HG02798 (cell line): ENCODE measurements around the gene ZNF467.

Experiments
- ATAC-seq: cut with Tn5 transposase; IDR thresholded peaks from one replicate; pipeline ENCODE4 v1.9.1; 2021; ENCODE audit warnings: mild to moderate bottlenecking; ENCODE audit not compliant: unreplicated experiment, poor library complexity

ZNF467 gene

GRCh38 chr7:149731207-149731955 lies 42.0 kb downstream of the ZNF467 start:
- no peak for ATAC-seq

GRCh38 chr7:149729983-149730801 lies 43.2 kb downstream of the ZNF467 start:
- ATAC-seq, result no peak

- ATAC-seq, result no peak
Observed at GRCh38 chr7:149729586-149729982, 43.8 kb downstream of the ZNF467 start.

- ATAC-seq, result no peak
Observed at GRCh38 chr7:149728491-149729375, 44.7 kb downstream of the ZNF467 start.

- no peak for ATAC-seq
Observed at GRCh38 chr7:149727899-149728476, 45.4 kb downstream of the ZNF467 start.

GRCh38 chr7:149727053-149727898 lies 46.1 kb downstream of the ZNF467 start:
- no peak for ATAC-seq

GRCh38 chr7:149725916-149726315 lies 47.5 kb downstream of the ZNF467 start:
- ATAC-seq, result no peak

GRCh38 chr7:149725426-149725821 lies 48.0 kb downstream of the ZNF467 start:
- no peak for ATAC-seq

GRCh38 chr7:149724661-149725425 lies 48.5 kb downstream of the ZNF467 start:
- no peak for ATAC-seq

- no peak for ATAC-seq
Observed at GRCh38 chr7:149723795-149724495, 49.4 kb downstream of the ZNF467 start.

- ATAC-seq, result no peak
Observed at GRCh38 chr7:149723082-149723767, 50.2 kb downstream of the ZNF467 start.

- no peak for ATAC-seq
Observed at GRCh38 chr7:149722356-149722957, 50.9 kb downstream of the ZNF467 start.

GRCh38 chr7:149721084-149721601 lies 52.2 kb downstream of the ZNF467 start:
- peak; percentile 8 for ATAC-seq

GRCh38 chr7:149720372-149721083 lies 52.9 kb downstream of the ZNF467 start:
- ATAC-seq, result peak; percentile 74

GRCh38 chr7:149719912-149720335 lies 53.5 kb downstream of the ZNF467 start:
- ATAC-seq, result peak; percentile 55
